PFSK-1 (cell line): Measurements from ENCODE around the gene IDH3G.

Experiments used
- POLR2AphosphoS5 ChIP-seq: IDR thresholded peaks from 2 replicates; pipeline ENCODE4 v1.6.1; 2012; ENCODE audit warnings: low read depth, mild to moderate bottlenecking, control low read depth, low read length, moderate library complexity
- REST ChIP-seq, 2 experiments: IDR thresholded peaks; 2 replicates each; pipeline versions ENCODE4 v1.6.1 to v1.8.0; 2011 to 2012; ENCODE audit warnings: low read depth in 2 of 2, low read length in 2 of 2, control low read depth in 1 of 2, inconsistent platforms in 1 of 2, mild to moderate bottlenecking in 1 of 2, moderate library complexity in 1 of 2; ENCODE audit not compliant: insufficient read depth in 1 of 2
- SIN3A ChIP-seq: IDR thresholded peaks from 2 replicates; pipeline ENCODE4 v1.6.1; 2012; ENCODE audit warnings: mild to moderate bottlenecking, low read length, moderate library complexity, borderline replicate concordance; ENCODE audit not compliant: insufficient read depth
- TAF1 ChIP-seq: IDR thresholded peaks from 2 replicates; pipeline ENCODE4 v1.6.1; 2012; ENCODE audit warnings: low read length, control low read depth, borderline replicate concordance; ENCODE audit not compliant: insufficient read depth

GRCh38 chrX:153797415-153798015 lies 3.3 kb upstream of the IDH3G start:
- no peak for TF ChIP-seq SIN3A
- no peak for TF ChIP-seq TAF1
- TF ChIP-seq REST (IDR thresholded peaks at IDR 0.05; ENCODE audit: insufficient read depth in 1 of 2, low read depth in 2 of 2, low read length in 2 of 2): no peak
- TF ChIP-seq POLR2AphosphoS5: no peak
